GM21825 (cell line): ENCODE results near the gene MISP.

ENCODE experiments used
- ATAC-seq: cut with Tn5 transposase; IDR thresholded peaks from one replicate; pipeline ENCODE4 v1.9.1; 2021; ENCODE audit warnings: mild to moderate bottlenecking, moderate library complexity; ENCODE audit not compliant: unreplicated experiment

The MISP gene

DNA sequence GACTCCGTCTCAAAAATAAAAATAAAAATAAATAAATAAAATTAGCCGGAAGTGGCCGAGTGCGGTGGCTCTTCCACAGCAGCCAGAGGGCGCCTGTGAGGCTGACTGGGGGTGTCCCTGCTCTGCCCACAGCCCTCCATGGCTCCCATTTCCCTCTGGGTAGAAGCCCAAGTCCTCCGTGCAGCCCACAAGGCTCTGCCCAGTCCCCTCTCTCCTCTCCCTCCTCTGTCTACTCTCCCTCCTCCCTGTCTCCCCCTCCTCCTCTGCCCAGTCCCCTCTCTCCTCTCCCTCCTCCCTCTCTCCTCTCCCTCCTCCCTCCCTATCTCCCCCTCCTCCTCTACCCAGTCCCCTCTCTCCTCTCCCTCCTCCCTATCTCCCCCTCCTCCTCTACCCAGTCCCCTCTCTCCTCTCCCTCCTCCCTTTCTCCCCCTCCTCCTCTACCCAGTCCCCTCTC is 20.4 kb downstream of the MISP start:
- ATAC-seq, result no peak

- no peak for ATAC-seq
Observed at GRCh38 chr19:772063-772462, 21.2 kb downstream of the MISP start.

- ATAC-seq, result no peak
Observed at GRCh38 chr19:772730-773436, 22.0 kb downstream of the MISP start.

DNA sequence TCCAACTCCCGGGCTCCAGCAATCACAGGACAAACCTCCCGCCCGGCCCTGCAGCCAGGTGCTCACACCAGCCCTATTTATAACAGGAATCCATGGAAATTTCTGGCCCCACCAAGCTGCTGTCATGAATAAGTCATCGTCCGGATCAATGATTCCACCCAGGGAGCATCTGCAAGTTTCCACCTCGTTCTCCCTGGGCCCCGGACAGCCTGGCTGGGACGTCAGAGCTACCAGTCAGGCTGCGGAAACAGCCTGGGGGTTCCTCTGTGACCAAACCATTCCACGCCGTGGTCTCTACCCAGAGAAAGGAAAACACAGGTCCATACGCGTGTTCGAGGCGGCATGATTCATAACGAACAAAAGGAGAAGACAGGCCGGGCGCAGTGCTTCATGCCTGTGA is 25.6 kb downstream of the MISP start:
- no peak for ATAC-seq

GRCh38 chr19:778910-779653 is 28.2 kb downstream of the MISP start:
- ATAC-seq, result no peak

DNA sequence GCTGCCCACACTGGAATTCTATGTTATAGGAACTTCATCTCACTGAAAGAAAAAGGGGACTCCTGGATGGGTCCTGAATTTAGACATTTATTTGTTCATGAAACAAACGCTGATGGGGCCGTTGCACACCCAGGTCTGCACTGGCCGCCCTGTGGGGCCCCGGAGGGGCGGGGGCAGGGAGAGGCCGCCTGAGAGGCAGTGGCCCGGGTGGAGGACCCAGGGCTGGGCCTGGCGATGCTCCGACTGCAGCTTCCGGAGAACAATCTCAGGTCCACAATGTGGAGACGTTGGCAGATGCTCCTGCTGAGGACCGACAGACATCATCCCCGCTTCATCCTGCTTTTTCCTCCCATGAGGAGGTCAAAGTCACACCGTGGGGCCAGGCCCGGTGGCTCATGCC is 30.0 kb downstream of the MISP start:
- no peak for ATAC-seq

DNA sequence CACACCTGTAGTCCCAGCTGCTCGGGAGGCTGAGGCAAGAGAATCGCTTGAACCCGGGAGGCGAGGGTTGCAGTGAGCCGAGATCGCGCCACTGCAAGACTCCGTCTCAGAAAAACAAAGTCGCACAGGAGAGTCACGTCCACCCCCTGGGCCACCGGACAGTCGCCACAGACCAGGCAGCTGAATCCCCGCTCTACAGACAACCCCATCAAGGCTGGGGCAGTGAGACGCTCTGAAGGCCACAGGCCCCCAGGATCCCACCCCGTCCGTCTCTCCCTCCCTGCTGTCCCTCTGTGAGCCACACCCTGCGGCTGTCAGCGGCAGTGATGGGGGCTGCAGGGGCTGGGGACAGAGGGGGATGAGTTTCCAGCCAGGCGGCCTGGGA is 30.9 kb downstream of the MISP start:
- no peak for ATAC-seq

DNA sequence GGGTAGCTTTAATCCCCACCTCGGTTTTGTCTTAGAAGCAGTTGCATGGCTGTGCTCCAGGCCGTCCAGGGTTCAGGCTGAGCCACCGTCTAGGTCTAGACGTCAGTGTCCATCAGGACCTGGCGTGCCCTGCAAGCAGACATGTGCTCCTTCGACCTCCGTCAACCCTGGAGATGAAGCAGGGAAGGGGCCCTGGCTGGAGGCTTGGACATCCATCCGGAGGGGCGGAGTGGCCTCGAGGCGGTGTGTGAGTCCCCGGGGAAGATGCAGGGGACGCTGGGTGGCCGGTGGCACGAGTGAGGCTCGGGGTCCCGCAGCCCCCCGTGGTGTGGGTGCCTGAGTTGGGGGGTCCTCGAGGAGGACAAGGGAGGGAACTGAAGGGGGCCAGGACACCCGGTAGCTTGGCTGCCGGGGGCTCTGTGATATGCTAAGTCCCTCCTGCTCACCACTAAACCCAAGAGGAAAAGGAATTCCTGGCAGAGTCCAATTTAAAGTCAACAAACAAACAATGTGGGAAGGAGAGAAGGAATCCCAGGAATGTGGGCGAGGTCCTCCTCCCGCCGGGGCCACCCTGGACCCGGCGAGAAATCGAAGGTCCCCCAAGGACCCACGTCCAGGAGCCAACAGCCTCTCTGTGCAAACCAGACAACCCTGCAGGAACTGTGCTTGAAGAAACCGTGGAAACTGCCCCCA is 31.4 kb downstream of the MISP start:
- ATAC-seq, result no peak

DNA sequence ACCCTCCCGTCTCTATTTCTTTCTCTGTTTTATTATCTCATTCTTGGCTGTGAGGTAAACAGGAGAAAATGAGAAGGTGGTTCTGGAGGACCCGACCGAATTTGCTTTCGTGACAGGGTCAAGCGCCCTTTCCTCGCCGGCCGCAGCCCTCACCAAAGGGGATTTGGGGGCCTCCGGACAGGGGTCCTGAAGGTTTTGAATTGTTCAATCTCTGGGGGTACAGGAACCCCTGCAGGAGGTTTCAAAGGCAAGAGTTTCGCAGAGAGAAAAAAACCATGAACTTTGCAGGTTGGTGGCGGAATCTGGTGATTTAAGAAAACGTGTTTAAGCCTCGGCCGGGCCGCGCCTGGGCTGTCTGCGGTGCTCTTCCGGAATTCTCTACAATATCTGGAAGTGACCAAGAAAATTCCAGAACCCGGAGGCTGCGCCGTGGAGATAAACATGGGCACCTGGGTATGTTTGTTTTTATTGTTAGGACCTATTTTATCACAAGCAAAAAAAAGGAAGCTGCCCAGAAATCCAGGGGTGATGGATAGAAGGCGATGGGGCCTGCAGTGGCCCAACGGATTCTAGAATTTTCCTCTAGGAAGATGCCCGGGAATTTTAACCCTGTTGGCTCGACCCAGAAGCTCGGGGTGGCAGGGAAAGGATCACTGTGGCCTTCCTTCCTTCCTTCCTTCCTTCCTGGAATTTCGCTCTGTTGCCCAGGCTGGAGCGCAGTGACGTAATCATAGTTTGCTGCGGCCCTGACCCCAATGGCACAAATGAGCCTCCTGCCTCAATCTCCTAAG is 32.2 kb downstream of the MISP start:
- ATAC-seq, result no peak

- ATAC-seq, result no peak
Observed at GRCh38 chr19:784541-784940, 33.6 kb downstream of the MISP start.

DNA sequence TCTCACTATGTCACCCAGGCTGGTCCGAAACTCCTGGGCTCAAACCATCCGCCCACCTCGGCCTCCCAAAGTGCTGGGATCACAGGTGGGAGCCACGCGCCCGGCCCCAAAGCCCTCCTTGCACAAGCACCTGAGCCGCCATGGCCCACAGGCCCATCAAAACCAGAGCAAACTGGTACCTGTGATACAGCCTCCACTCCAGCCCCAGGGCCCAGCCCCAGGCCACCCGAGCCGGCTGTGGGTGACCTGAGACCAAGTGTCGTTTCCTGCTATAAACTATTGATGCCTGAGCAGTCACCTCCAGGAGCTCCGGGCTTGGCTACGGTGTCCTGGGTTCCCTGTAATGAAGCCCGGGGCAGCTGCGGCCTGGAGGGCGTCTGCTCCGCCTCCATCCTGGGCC is 36.6 kb downstream of the MISP start:
- no peak for ATAC-seq

- ATAC-seq, result no peak
Observed at GRCh38 chr19:788686-788982, 37.7 kb downstream of the MISP start.

DNA sequence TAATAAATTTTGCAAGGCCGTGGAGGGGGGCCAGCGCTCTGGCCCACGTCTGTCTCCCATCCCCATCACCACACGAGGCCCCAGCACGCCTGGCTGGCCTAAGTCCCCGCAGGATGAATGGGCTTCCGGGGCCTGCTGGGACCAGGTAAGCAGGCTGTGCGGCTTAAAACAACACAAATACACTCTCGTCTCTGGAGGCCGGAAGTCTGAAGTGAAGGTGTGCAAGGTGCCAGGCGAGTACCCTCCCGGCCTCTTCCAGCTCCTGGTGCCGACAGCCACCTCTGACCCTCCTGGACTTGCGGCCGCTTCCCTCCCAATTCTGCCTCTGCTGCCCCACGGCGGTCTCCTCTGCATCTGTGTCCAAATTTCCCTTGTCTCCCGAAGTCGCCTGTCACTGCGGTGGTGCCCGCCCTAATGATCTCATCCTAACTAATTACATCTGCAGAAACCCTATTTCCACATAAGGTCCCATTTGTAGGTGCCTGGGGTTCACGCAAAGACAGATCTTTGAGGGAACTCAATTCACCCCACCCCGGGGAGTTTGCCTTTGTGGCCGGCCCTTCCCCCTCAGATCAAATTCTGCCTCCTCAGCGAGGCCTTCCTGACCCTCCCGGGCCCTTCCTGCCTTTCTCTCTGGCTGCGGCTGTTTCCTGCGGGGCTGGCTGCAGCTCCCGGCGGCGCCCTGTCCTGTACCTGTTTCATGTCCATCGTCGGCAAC is 38.2 kb downstream of the MISP start:
- no peak for ATAC-seq

DNA sequence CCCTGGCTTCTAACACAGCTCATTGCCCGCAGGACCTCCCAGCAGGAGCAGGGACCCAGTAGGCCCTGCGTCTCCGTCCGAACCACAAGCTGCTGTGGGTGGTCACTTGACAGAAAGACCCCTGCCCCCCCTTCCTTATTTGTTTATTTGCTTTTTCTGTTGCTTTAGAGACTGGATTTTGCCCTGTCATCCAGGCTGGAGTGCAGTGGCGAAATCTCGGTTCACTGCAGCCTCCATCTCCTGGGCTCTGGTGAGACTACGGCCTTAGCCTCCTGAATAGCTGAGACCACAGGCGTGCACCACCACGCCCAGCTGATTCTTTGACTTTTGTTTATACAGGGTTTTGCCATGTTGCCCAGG is 38.8 kb downstream of the MISP start:
- ATAC-seq, result no peak

DNA sequence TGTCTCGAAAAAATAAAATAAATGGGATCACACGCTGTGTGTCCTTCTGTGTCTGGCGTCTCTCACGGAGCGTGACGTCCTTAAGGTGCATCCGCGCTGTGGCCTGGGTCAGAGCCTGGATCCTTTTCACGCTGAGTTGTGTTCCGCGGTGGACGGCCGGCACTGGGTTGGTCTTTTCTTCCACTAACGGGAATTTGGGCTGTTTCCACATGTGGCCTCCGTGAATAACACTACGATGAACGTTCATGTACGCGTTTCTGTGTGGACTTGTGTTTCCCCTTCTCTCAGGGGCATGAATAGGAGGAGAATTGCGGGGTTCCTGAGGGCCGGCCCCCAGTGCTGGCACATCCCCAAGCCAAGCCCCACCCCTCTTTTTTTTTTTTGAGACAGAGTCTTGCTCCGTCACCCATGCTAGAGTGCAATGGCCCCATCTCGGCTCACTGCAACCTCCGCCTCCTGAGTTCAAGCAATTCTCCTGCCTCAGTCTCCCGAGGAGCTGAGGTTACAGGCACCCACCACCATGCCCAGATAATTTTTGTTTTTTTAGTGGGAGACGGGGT is 40.2 kb downstream of the MISP start:
- ATAC-seq, result no peak

GRCh38 chr19:791567-792305 is 40.8 kb downstream of the MISP start:
- no peak for ATAC-seq

DNA sequence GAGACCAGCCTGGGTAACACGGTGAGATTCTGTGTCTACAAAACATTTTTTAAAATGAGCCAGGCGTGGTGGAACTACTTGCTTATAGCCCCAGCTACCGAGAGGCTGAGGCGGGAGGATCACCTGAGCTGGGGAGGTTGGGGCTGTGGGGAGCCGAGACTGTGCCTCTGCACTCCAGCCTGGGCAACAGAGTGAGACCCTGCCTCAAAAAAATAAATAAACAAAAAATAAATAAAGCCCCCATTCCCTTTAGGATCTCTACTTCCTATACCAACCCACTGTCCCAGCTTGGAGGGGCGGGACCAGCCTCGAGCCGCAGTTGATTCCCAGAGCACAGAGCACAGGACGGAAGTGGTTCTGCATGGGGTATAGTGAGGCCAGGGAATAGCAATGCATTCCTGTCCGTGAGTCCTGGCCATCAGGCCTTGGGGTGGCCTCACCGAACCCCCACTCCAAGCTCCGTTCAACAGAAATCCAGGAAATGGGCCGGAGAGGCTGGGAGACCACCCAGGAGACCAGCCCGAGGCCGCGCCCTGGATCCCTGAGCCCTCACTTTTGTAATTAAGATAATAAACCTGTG is 41.5 kb downstream of the MISP start:
- no peak for ATAC-seq

GRCh38 chr19:793806-794205 is 42.9 kb downstream of the MISP start:
- ATAC-seq, result no peak

DNA sequence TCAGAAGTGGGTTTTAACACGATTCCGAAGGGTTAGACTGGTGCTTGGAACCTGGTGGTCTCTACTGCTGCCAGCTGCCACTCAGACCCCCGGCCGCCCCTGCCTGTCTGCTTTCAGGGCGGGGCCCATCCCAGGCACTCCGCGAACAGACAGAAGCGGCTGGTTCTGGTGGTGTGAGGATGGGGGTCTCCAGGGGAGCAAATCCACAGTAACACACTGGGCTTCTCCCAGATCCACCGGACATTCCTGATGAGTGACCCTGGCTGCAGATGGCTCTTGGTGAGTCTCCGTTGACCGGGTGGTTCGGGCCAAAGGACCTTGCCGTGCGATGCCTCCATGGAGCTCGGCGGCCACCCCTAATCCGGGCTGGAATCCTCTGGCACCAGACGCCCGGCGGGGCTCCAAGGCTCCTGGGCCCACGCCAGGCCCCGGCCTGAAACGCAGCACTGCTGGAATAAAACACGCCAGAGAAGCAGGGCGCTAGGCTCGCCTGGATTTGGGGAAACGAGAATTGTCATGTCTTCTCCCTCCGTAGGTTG is 44.2 kb downstream of the MISP start:
- no peak for ATAC-seq
